SH-SY5Y (cell line): ENCODE measurements around the gene TMPRSS15.

Experiments used
- GATA2 ChIP-seq: IDR thresholded peaks from 2 replicates; pipeline ENCODE4 v1.6.1; 2011; ENCODE audit warnings: mild to moderate bottlenecking, low read depth, low read length
- GATA3 ChIP-seq: IDR thresholded peaks from 2 replicates; pipeline ENCODE4 v1.6.1; 2011; ENCODE audit warnings: low read depth, mild to moderate bottlenecking, low read length, moderate library complexity

DNA sequence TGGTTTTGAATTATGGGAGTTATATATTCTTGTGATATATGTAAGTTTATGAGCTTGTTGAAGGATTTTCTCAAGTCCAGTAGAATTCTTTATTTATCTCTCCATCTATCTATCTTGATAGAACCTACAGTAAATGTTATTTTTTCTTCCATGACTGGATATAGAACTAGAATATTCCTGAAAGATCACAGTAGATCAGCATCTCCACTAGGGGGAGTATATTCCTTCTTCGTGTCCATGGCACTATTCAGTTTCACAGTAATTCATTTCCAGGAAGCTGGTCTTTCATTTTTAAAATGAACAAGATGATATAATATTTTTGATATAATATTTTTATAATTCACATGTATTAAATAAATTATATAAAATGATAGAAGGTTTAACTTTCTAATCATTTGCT lies 18.8 kb downstream of the TMPRSS15 start:
- TF ChIP-seq GATA2 = no peak
- no peak for TF ChIP-seq GATA3
